SK-N-MC (cell line): ENCODE data around the gene KCNB1.

Experiments used
- EZH2 ChIP-seq: fragments of 200-600 bp; sonication (generic); IDR thresholded peaks from one replicate; pipeline ENCODE4 v1.6.1; 2017; ENCODE audit warnings: antibody characterized with exemption
- FOXP2 ChIP-seq: optimal IDR thresholded peaks from 2 replicates; pipeline ENCODE3; 2011; ENCODE audit warnings: mild to moderate bottlenecking, moderate library complexity; ENCODE audit not compliant: insufficient read depth; ENCODE audit errors: extremely low read length, control extremely low read depth
- POLR2AphosphoS5 ChIP-seq: IDR thresholded peaks from 2 replicates; pipeline ENCODE4 v1.6.1; 2012; ENCODE audit warnings: mild to moderate bottlenecking, low read depth, low read length, borderline replicate concordance

- TF ChIP-seq EZH2 (no peak), POLR2AphosphoS5 (no peak), FOXP2 (no peak)
These were observed 100.6 kb downstream of the KCNB1 start for GRCh38 chr20:49381558-49382493.
